K562 (cell line): Measurements from ENCODE around the gene ATG10. TPM values are rescaled to one million over a fixed set of nuclear protein-coding genes. Genes with fewer than 3 reads are reported as not detected.

ENCODE experiments used
- ATAC-seq: fragments of 200-7000 bp; cut with Tn5 transposase; 3 replicates; pipeline ENCODE4 v1.9.1; 2020; ENCODE audit warnings: moderate library complexity
- BruUV-seq: library from RNA; stranded (reverse); fragments of 400-500 nt; replicated peaks from 2 replicates; lab custom pipeline; 2021; lab: Mats Ljungman, UMichigan
- CTCF ChIA-PET: fragments of 300-600 bp; formaldehyde crosslinking; extraction: SDS; loops from one replicate; lab custom pipeline; 2021; ENCODE audit warnings: low intra/inter-chr PET ratio; lab: Yijun Ruan, JAX
- POLR2A ChIA-PET: fragments of 300-600, 350-650 bp; sonication (Branson Sonifier 250); formaldehyde crosslinking; extraction: SDS; loops from one replicate; lab custom pipeline; 2021; ENCODE audit warnings: antibody characterized with exemption, inconsistent platforms; lab: Yijun Ruan, JAX
- DNase-seq, 4 experiments: peaks; one replicate each; pipeline versions ENCODE4 v3.0.0 to v3.0.0-alpha.2; 2011 to 2018; ENCODE audit warnings: low spot score in 3 of 4, mixed read lengths in 3 of 4; ENCODE audit errors: extremely low read depth in 1 of 4
- FAIRE-seq: peaks from 2 replicates; lab custom pipeline; 2011; peaks lifted over from hg19 to GRCh38; lab: Jason Lieb, UNC
- H2AFZ ChIP-seq: 2 replicates; pipeline ENCODE4 v1.6.0; 2011; ENCODE audit warnings: low read depth, low read length, control low read depth, inconsistent platforms
- H3K27ac ChIP-seq: fragments of 200-600 bp; 3 replicates; pipeline ENCODE4 v1.8.0; 2011; ENCODE audit warnings: low read depth, mild to moderate bottlenecking, control low read depth, inconsistent platforms, low read length, moderate library complexity, mixed read lengths; ENCODE audit errors: extremely low read depth
- H3K27me3 ChIP-seq, 2 experiments: fragments of 300-600 bp in 1 of 2; 2 replicates in 1 of 2; 3 replicates in 1 of 2; pipeline versions ENCODE4 v1.6.0 to v1.8.0; 2011; ENCODE audit warnings: inconsistent platforms in 2 of 2, low read length in 2 of 2, mild to moderate bottlenecking in 1 of 2, mixed read lengths in 1 of 2, moderate library complexity in 1 of 2; ENCODE audit not compliant: control insufficient read depth in 2 of 2, insufficient read depth in 2 of 2
- H3K36me3 ChIP-seq: fragments of 300-600 bp; 3 replicates; pipeline ENCODE4 v1.8.0; 2011; ENCODE audit warnings: mild to moderate bottlenecking, low read length, inconsistent platforms; ENCODE audit not compliant: control insufficient read depth, insufficient read depth
- H3K4me1 ChIP-seq, 2 experiments: fragments of 200-600 bp in 1 of 2; replicated peaks in 1 of 2; 2 replicates in 1 of 2; 3 replicates in 1 of 2; pipeline versions ENCODE4 v1.5.1 to v1.8.0; 2011; ENCODE audit warnings: inconsistent platforms in 2 of 2, low read length in 2 of 2, mild to moderate bottlenecking in 1 of 2, mixed read lengths in 1 of 2, moderate library complexity in 1 of 2; ENCODE audit not compliant: control insufficient read depth in 2 of 2, insufficient read depth in 2 of 2
- H3K4me2 ChIP-seq: 2 replicates; pipeline ENCODE4 v1.6.1; 2011; ENCODE audit warnings: low read length, control low read depth, inconsistent platforms, mixed read lengths; ENCODE audit not compliant: insufficient read depth
- H3K4me3 ChIP-seq: fragments of 200-600 bp; sonication (generic), shearing (Covaris generic); 2 replicates; pipeline ENCODE4 v1.5.1; 2016; ENCODE audit warnings: control low read depth, inconsistent platforms
- H3K79me2 ChIP-seq: fragments of 200-600 bp; 3 replicates; pipeline ENCODE4 v1.8.0; 2011; ENCODE audit warnings: low read length, inconsistent platforms; ENCODE audit not compliant: control insufficient read depth, insufficient read depth
- H3K9ac ChIP-seq, 2 experiments: 2 replicates each; pipeline versions ENCODE4 v1.6.0 to v1.6.1; 2011; ENCODE audit warnings: low read depth in 2 of 2, low read length in 2 of 2, control low read depth in 1 of 2, inconsistent platforms in 1 of 2, mild to moderate bottlenecking in 1 of 2, mixed read lengths in 1 of 2; ENCODE audit not compliant: insufficient read depth in 1 of 2
- H3K9me1 ChIP-seq: one replicate; pipeline ENCODE4 v1.6.0; 2011; ENCODE audit warnings: inconsistent platforms, mild to moderate bottlenecking, low read length, moderate library complexity; ENCODE audit not compliant: control insufficient read depth, insufficient read depth
- H3K9me3 ChIP-seq: replicated peaks from 2 replicates; pipeline ENCODE4 v1.5.1; 2011; ENCODE audit warnings: low read depth, low read length, inconsistent platforms; ENCODE audit not compliant: control insufficient read depth, insufficient read depth
- H4K20me1 ChIP-seq: replicated peaks from 2 replicates; pipeline ENCODE4 v1.6.1; 2011; ENCODE audit warnings: low read length, inconsistent platforms, mixed read lengths; ENCODE audit not compliant: control insufficient read depth, insufficient read depth
- BRD9 ChIP-seq: fragments of 450-650 bp; IDR thresholded peaks from 2 replicates; pipeline ENCODE4 v1.6.1; 2018; ENCODE audit warnings: low read depth; ENCODE audit not compliant: partially characterized antibody
- CAMTA2 ChIP-seq: fragments of 250-450 bp; sonication (Bioruptor Pico); conservative IDR thresholded peaks from 2 replicates; pipeline ENCODE4 v1.5.1; 2022
- CBFA2T3 ChIP-seq: fragments of 450-650 bp; IDR thresholded peaks from 2 replicates; pipeline ENCODE4 v1.6.1; 2017
- FUS ChIP-seq: fragments of 200-400 bp; formaldehyde crosslinking; optimal IDR thresholded peaks from 2 replicates; pipeline ENCODE3; 2017; ENCODE audit warnings: low read depth, low read length
- SIN3A ChIP-seq, 2 experiments: fragments of 150-350 bp in 1 of 2; IDR thresholded peaks; 2 replicates each; pipeline ENCODE4 v1.6.1; 2011 to 2016; ENCODE audit warnings: borderline replicate concordance in 2 of 2, low read depth in 2 of 2, low read length in 2 of 2, mild to moderate bottlenecking in 2 of 2, moderate library complexity in 2 of 2; ENCODE audit not compliant: control insufficient read depth in 1 of 2
- SMARCB1 ChIP-seq: IDR thresholded peaks from 2 replicates; pipeline ENCODE4 v1.6.1; 2011; ENCODE audit warnings: improper control_type of control experiment, low read depth; ENCODE audit not compliant: insufficient read length
- SOX6 ChIP-seq: fragments of 450-650 bp; IDR thresholded peaks from 2 replicates; pipeline ENCODE4 v1.6.1; 2014; ENCODE audit warnings: mild to moderate bottlenecking
- ZC3H11A ChIP-seq: IDR thresholded peaks from 2 replicates; pipeline ENCODE4 v1.6.1; 2012; ENCODE audit warnings: low read depth, low read length, improper control_type of control experiment
- ZFP36 ChIP-seq: fragments of 150-350 bp; IDR thresholded peaks from 2 replicates; pipeline ENCODE4 v1.6.1; 2018; ENCODE audit warnings: low read length, low read depth; ENCODE audit not compliant: partially characterized antibody
- WGBS: fragments of 100-300 bp; shearing (Covaris generic); methylation state at CpG from one replicate; pipeline ENCODE4 v1.1.6; 2016; ENCODE audit warnings: low coverage, mixed read lengths; ENCODE audit not compliant: insufficient coverage; ENCODE audit errors: missing lambda C conversion rate; 5-methylcytosine and 5-hydroxymethylcytosine counted together
- in situ Hi-C: fragments of 300-500 bp; cut with MboI; formaldehyde crosslinking; loops from 4 replicates; pipeline ENCODE4 v1.15.0; 2018; ENCODE audit warnings: inconsistent platforms, mixed read lengths
- intact Hi-C: fragments of 100-400 bp; cut with micrococcal nuclease; formaldehyde crosslinking; loops from 2 replicates; pipeline ENCODE4 v1.14.2; 2022
- polyA plus RNA-seq, 8 experiments: library from polyadenylated mRNA; depleted of rRNA in 4 of 8; stranded (reverse) in 5 of 8; unstranded in 3 of 8; fragments of >200 nt; fragmentation: Nextera tagmentation in 2 of 8; fragmentation: Illumina TruSeq in 1 of 8; extraction: Ambion mirVana in 2 of 8; extraction: Trizol in 1 of 8; gene quantifications; 2 replicates each; pipeline versions ENCODE4 v1.2.1 to v1.2.3, GENCODE V29; 2011 to 2014; ENCODE audit warnings: inconsistent platforms in 1 of 8, missing spikeins in 1 of 8
- total RNA-seq, 7 experiments: library from RNA; depleted of rRNA in 6 of 7; stranded (reverse); fragments of >200 nt in 6 of 7; fragmentation: Illumina TruSeq in 2 of 7; extraction: Trizol in 2 of 7; gene quantifications; 2 replicates each; pipeline versions ENCODE4 v1.2.1 to v1.2.3, GENCODE V29; 2011 to 2021; ENCODE audit warnings: low replicate concordance in 1 of 7

The ATG10 gene
- total and polyA plus RNA-seq, 9 of the 15 experiments (the other 6 are each of a cell fraction or from before 2014, with no cell fraction given): 7.0 to 18.8 (median 14.6) TPM

DNA sequence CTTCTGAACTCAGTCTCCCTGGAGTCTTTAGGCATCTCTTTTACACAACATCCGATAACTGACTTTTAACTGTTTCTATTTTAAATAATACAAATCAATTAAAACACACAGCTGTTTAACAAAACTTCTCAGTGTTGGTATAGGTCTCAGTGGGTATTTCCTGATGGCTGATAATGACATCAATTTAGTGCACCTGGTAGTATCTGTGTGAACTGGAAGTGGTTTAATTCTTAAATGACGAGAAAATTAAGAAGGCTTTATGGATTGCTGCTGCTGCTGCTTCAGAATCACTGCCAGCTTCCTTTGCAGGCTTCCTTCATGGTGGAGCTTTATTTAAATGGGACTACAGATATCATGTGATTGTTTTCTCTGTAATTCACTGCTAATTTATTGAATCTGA, 214.0 kb downstream of the ATG10 start:
- no TSS peak for BruUV-seq
- Histone ChIP-seq H3K79me2 (no peaks in the 10 kb centered on the region), H3K9me3 (no peaks in the 10 kb centered on the region), H4K20me1 (no peaks in the 10 kb centered on the region), H3K9ac (no peak overlapping the region), H3K4me3 (no peak overlapping the region), H3K27ac (no peak overlapping the region), H2AFZ (no peak overlapping the region), H3K36me3 (no peaks in the 10 kb centered on the region), H3K4me1 (no peaks in the 10 kb centered on the region), H3K9me1 (no peaks in the 10 kb centered on the region), H3K27me3 (no peaks in the 10 kb centered on the region), H3K4me2 (no peak overlapping the region)
- in situ Hi-C loops: no loop called here
- ChIA-PET POLR2A (interaction anchor here (0.5 kb wide), 1 partner anchor 909 kb away, joined by 3 read pairs; no protein-coding TSS in a partner anchor), CTCF (no interaction called here)
- TF ChIP-seq CAMTA2 (CRISPR knock-in tag): no peak
- TF ChIP-seq CBFA2T3: no peak
- TF ChIP-seq SOX6: no peak
- TF ChIP-seq ZC3H11A: no peak
- no peak for TF ChIP-seq SMARCB1
- no peak for TF ChIP-seq FUS
- TF ChIP-seq BRD9: no peak
- no peak for TF ChIP-seq SIN3A (IDR thresholded peaks at IDR 0.05; ENCODE audit: borderline replicate concordance in 2 of 2, control insufficient read depth in 1 of 2, low read depth in 2 of 2, low read length in 2 of 2)
- TF ChIP-seq ZFP36: no peak
- no peak for DNase-seq
- ATAC-seq: no peak
- no peak for FAIRE-seq
- 77% methylated on average over 2 of the region's 2 CpGs for whole genome bisulfite sequencing
- intact Hi-C loops: no loop called here
